NCI-H2081 (cell line): ENCODE measurements around the gene PRSS16.
"Not testable (repeated sequence)": the region's sequence is repeated elsewhere in the genome, so short reads cannot be mapped to it uniquely, and the experiment has no call there.

Source experiments
- DNase-seq, 2 experiments: peaks; one replicate each; lab custom pipeline; 2025; lab: John Stamatoyannopoulos, UW

The PRSS16 gene

GRCh38 chr6:27242589-27243265, 4.8 kb upstream of the PRSS16 start:
- no peak for DNase-seq

DNA sequence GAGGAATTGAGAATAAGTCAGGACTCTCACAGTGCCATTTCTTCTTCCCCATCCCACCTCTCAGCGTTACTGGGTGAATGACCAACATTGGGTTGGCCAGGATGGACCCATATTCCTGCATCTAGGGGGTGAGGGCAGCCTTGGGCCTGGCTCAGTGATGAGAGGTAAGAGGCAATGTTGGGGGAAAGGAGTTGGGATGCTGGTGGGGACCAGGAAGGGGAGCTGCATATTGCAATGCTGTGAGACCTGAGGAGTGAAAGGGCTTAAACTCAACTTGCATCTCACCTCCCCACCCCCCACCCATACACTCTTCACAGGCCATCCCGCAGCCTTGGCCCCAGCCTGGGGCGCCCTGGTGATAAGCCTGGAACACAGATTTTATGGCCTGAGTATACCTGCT, 1.3 kb downstream of the PRSS16 start:
- no peak for DNase-seq

DNA sequence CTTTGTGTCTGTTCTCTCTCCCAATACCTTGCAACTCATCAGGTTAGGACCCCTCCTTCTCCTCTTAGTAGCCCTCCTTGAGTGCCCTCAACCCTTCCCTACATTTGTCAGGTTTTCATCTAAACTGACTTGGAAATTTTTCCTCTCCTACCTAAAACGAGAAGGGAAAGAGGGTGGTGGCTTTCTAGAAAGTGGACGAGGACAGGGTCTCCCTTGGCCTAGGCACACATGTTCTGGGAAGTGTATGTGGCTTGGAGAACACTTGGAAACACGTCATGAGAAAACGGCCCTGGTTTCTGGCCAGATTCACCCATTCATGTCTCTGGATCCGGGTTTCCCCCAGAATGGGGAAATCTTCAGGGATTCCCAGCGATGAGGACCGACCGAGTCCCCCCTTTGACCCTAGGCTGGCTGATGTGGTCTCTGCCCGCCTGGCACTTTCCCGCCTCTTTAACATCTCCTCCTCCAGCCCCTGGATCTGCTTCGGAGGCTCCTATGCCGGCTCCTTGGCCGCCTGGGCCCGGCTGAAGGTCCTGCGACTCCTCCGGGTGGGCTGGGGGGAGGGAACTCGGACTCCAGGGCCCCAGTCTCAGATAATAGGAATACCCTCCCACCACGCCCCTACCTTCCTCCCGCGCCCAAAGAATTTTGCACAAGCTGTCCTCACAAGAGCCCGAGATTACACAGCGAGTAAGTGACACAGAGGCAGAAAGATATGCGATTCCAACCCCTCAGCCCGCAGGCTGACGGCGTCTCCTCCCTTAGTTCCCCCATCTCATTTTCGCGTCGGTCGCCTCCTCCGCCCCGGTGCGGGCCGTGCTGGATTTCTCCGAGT, 3.0 kb downstream of the PRSS16 start:
- no peak for DNase-seq

DNA sequence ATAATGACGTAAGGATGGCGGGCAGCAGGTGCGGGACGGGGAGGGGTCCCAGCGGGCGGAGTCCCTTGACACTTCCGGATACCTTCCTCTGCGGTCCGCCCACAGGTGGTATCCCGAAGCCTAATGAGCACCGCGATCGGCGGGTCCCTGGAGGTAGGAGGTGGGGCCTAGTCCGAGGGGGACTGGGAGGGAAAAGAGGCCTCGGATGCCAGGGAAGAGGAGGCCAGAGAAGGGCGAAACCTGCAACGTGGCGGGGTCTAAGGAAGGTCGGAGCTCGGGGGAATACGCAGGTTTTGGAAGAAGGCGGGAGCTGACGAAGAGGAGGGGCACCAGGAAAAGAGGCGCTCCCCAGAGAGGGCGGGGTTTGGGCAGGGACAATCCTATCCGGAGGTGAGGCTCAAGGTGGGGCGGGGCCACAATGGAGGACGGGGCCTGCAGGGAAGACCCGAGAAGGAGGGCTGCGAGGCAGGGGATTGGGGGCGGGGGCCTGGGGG, 3.7 kb downstream of the PRSS16 start:
- peak; percentile 93 to 95 for DNase-seq

DNA sequence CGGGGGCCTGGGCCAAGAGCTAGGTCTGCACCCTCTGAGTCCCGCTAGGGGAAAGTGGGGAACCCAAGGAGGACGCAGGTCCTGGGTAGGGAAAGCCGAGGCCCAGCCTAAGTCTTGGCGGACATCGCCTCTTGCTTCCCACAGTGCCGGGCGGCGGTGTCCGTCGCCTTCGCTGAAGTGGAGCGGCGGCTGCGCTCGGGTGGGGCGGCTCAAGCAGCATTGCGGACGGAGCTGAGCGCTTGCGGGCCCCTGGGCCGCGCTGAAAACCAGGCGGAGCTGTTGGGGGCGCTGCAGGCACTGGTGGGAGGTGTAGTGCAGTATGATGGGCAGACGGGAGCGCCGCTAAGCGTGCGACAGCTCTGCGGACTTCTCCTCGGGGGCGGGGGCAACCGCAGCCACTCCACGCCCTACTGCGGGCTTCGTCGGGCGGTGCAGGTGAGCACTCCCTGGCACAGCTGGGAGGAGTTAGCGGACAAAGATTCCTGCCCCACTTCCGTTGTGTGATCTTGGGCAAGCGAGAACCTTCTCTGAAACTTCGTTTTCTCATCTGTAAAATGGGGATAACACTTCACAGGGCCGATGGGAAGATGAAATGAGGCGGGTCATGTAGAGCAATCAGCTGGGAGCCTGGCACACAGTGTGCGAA, 4.2 kb downstream of the PRSS16 start:
- peak; percentile 93 to 94 for DNase-seq

DNA sequence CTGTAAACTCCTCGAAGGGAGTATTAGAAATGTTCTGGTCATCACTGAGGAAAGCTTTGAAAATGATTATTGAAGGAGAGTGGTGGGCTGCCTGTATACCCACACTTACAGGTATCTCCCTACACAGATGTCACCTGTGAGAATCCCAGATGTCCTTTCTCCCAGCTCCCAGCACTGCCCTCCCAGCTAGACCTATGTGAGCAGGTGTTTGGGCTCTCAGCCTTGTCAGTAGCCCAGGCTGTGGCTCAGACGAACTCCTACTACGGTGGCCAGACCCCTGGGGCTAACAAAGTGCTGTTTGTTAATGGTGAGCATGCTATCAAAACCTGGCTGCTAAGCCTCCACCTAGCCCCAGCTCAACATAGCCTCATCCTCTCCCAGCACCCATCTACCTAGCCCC, 7.1 kb downstream of the PRSS16 start:
- DNase-seq = no peak

DNA sequence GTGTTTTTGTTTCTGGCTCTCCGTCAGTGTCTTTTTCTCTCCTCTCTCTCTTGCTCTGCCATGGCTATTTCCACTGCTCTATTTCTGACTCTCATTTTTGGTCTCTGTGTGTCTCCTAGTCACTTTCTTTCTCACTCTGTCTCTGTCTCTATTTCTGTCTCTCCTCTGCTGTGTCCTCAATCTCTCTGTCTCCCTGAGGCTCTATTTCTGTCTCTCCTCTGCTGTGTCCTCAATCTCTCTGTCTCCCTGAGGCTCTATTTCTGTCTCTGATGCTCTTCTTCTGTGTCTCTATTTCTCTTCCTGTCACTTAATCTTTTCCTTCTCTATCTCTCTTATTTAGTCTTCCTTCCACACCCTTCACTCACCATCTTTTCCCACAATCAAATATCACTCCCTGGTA, 8.4 kb downstream of the PRSS16 start:
- DNase-seq = no peak

- DNase-seq = no peak
These were observed 12.9 kb downstream of the PRSS16 start for GRCh38 chr6:27260369-27260768.

DNA sequence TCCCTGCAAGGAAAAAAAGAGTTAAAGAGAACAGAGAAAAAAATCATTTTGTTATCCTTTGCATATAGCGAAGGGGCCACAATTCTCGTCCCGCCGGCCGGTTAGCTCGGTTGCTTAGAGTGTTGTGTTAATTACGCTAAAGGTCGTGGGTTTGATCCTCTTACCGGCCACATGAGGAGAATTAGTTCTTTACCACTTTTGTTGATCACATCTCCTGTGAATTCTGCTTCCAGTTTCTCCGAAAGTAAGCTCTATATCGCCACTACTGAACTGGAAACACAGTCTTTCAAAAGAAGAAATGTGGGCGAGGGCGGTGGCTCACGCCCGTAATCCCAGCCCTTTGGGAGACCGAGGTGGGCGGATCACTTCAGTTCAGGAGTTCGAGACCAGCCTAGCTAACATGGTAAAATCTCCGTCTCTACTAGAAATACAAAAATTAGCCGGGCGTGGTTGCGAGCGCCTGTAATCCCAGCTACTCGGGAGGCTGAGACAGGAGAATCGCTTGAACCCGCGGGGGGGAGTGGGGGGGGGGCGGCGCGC, 13.4 kb downstream of the PRSS16 start:
- DNase-seq = no peak

- DNase-seq = no peak
These were observed 16.4 kb downstream of the PRSS16 start for GRCh38 chr6:27263886-27264285.

DNA sequence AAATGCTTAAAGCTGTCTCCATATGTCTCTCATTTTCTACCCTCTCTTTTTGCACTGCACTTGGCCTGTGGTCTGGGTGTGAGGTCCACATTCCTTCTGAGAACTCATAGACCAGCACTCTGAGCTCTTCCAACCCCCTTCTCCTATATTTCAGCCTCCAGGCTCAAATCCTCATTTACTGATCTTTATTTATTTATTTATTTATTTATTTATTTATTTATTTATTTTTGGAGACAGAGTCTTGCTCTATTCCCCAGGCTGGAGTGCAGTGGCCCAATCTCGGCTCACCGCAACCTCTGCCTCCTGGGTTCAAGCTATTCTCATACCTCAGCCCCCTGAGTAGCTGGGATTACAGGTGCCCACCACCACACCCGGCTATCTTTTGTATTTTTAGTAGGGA, 19.5 kb downstream of the PRSS16 start:
- DNase-seq = not testable (repeated sequence)

DNA sequence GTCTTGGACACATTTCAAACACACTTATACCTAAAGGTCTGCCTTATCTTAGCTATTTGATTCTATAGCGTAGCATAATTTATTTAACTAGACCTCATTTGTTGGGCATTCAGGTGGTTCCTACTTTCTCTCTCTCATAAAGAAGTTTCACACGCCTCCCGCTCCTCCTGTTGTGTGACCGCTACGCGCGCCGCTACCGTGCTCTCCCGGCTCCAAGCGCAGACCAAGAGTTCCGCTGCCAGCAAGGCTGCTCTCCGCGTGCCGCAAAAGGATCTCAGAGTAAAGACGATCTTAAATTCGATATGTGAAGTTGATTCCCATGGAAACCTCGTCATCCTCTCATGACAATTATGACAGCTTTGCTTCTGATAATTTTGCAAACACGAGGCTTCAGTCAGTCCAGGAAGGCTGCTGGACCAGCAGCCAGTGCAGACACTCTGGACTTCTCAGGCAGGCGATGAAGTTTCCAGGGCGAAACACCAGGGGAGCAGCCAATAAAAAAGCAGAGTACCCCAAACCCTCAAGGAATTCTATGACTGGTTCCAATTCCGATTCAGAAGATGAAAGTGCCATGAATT, 20.4 kb downstream of the PRSS16 start:
- no peak for DNase-seq

- DNase-seq = no peak
These were observed 21.3 kb downstream of the PRSS16 start for GRCh38 chr6:27268803-27269202.

GRCh38 chr6:27273783-27274182, 26.3 kb downstream of the PRSS16 start:
- DNase-seq = no peak

DNA sequence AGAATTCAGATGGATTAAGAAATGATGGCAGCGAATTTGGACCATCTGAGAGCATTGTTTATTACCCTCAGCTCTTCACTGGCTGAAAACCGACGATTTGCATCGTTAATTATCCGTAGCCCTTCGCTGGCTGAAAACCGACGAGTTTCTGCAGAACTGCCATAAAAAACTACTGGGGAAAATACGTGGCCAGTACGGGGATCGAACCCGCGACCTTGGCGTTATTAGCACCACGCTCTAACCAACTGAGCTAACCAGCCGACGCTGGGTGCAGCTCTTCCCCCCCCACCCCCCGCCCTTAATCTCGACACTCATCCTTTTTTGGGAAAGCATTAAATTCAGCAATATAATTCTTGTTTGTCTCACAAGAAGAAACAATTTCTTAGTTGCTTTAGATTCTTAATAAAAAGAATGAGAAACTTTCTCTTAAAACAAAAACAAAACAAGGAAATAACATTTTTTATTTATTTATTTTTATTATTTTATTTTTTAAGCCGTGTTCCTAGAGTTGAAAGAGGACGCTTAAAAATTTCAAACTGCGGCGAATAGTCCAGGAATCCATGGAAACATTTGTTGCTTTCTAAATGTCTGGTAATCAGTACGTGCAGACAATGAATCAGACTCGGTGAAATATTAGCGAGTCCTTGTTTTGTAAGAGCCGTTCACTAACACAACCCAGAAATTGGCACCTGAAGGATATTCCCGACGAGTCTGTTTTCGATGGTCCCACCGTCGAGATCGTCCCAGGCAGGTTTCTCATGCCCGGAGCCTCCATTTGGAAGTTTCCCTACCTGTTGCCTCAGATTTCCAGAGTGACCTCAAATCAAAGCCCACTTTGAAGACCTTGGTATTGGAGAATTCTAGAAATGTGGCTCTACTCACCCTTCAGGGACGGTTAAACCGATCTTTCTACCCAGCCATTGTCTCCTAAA, 27.8 kb downstream of the PRSS16 start:
- DNase-seq = peak; percentile 44

DNA sequence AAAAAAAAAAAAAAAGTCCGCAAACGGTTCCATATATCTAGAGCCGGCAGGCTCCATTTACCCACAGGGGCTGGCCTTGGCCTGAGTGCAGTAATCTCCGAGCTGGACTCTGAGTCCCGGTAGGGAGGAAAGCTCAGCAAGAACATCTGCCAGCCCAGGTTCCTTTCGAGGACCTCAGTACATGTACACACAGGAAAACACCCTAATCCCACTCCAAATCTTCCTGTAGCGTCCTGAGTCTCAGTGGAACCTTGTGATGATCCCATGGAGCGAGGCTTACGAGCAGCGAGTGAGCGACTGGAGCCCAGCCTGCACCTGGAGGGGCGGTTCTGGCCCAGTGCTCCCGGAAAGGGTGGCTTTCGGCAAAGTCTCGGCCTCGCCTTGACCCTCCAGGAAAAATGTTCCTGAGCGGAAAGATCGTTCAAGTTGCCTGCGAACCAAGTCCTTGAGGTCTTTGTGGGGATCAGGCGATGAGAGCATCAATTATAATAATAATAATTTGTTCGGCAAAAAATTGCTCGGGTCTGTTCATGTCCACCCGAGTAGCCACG, 32.1 kb downstream of the PRSS16 start:
- peak in 1 of 2 experiments; percentile 38 for DNase-seq

- peak; percentile 59 to 73 for DNase-seq
These were observed 32.6 kb downstream of the PRSS16 start for GRCh38 chr6:27280064-27280539.

GRCh38 chr6:27280540-27281000, 33.1 kb downstream of the PRSS16 start:
- DNase-seq = peak; percentile 33 to 56

DNA sequence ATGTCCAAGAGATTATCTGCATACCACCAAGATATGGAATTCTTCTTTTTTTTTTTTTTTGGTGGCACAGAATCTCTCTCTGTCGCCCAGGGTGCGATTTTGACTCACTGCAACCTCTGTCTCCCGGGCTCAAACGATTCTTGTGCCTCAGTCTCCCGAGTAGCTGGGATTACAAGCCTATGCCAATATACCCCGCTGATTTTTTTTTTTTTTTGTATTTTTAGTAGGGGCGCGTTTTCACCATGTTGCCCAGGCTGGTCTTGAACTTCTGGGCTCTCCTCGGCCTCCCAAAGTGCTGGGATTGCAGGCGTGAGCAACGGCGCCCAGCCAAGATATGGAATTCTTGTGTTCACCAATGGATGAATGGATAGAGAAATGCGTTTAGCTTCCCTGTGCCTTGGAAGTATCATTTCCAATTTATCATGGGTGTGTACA, 33.6 kb downstream of the PRSS16 start:
- DNase-seq = peak; percentile 41 to 54

DNA sequence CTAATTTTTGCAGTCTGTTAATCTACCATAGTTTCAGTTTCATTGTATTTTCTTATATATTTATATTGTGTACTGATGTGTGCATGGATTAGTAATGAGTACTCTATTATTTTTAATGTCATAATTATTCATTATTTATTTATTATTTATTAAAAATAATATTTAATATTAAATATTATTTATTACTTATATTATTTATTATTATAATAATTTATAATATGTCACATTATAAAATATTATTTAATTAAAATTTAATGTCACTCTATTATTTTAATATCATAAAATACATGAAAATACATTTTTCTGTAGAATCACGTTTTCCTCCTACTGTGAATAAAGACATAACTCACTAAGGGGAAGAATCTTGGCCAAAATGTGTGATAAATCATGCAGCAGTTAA, 34.1 kb downstream of the PRSS16 start:
- DNase-seq = no peak
